Dermis blood vessel endothelial cell (primary cell): Measurements from ENCODE around the gene TRIM41. TPM values are rescaled to one million over a fixed set of nuclear protein-coding genes. Genes with fewer than 3 reads are reported as not detected.

Experiments used
- DNase-seq: peaks from one replicate; pipeline ENCODE4 v3.0.0; 2010
- total RNA-seq: library from RNA; depleted of rRNA; stranded (reverse); fragments of >200 nt; gene quantifications from 2 replicates; pipeline ENCODE4 v1.2.3, GENCODE V29; 2014

TRIM41 gene
- total RNA-seq, 1 donor from 2014 or later = 9.2 TPM

DNA sequence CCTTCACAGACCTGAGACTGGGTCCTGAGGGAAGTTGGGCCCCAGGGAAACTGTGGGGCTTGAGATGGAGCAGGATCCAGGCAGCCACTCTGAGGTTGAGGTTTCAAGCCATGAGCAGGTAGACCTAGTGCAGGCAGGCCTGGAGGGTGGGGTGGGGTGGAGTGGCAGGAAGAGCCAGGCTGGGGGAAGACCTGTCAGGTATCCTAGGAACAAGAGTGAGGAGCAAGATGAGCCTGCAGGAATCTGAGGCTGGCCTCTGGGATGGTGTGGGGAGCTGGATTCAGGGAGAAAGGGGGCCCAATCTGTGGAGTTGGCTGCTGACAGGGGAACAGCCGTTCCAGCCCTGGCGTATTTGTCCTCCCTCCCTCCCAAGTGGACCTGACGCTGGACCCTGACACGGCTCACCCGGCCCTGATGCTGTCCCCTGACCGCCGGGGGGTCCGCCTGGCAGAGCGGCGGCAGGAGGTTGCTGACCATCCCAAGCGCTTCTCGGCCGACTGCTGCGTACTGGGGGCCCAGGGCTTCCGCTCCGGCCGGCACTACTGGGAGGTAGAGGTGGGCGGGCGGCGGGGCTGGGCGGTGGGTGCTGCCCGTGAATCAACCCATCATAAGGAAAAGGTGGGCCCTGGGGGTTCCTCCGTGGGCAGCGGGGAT is 10.8 kb downstream of the TRIM41 start:
- DNase-seq = no peak

DNA sequence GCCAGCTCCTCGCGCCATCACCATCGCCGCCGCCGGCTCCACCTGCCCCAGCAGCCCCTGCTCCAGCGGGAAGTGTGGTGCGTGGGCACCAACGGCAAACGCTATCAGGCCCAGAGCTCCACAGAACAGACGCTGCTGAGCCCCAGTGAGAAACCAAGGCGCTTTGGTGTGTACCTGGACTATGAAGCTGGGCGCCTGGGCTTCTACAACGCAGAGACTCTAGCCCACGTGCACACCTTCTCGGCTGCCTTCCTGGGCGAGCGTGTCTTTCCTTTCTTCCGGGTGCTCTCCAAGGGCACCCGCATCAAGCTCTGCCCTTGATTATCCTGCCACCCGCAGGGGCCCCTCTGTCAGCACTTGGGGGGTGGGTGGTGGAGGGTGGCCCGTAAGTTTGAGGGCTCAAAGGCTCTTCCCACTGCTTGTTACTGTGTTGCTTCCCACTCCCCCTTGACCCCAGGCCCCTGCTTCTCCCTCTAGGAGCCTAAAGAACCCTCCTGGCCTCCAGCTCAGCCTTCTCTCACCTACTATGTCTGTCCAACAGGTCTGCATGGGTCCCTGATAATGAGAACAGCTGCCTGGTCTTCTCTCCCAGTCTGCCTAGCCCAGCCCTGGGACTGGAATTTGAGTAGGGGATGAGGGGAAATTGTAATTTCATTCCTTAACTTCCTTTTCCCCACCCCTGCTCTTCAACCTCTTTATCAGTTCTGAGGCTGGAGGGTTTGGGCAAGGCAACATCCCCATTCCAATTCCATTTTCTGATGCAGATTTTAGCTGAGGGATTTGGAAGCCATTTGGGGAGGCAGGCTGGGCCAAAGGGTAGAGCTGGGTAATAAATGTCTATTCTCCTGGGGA is 11.6 kb downstream of the TRIM41 start:
- no peak for DNase-seq

GRCh38 chr5:181235323-181235688 is 12.2 kb downstream of the TRIM41 start:
- no peak for DNase-seq

DNA sequence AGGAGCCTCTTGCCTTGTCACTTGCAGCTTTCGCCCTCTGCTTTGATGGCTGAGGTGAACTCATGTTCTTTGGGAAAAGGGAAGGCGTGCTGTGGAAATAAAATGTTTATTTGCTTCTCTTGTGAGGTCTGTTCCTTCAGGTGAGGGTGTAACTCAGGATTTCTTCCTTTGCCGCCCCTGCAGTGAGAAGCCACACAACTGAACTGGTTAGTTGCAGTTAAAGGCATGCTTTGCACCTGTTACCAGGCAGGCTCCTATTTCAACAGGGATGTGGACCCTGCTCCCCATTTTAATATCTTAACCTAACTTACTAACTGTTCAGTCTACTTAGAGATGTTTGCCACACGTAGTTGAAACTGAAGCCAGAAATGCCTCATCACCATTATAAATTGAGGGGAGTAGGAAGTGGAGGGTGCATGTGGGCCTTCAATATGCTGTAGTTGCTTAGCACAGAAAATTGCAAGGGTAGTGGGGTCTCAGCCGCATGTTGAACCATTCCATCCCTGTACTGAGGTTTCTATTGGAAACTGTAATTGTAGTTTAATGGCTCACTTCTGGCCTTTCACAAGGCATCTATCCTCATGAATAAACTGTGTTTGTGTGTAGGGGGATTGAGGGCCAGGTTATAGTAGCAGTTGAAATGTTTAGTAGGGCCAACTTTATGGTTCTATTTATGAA is 12.7 kb downstream of the TRIM41 start:
- DNase-seq = no peak

GRCh38 chr5:181236471-181236870 is 13.4 kb downstream of the TRIM41 start:
- DNase-seq = no peak

DNA sequence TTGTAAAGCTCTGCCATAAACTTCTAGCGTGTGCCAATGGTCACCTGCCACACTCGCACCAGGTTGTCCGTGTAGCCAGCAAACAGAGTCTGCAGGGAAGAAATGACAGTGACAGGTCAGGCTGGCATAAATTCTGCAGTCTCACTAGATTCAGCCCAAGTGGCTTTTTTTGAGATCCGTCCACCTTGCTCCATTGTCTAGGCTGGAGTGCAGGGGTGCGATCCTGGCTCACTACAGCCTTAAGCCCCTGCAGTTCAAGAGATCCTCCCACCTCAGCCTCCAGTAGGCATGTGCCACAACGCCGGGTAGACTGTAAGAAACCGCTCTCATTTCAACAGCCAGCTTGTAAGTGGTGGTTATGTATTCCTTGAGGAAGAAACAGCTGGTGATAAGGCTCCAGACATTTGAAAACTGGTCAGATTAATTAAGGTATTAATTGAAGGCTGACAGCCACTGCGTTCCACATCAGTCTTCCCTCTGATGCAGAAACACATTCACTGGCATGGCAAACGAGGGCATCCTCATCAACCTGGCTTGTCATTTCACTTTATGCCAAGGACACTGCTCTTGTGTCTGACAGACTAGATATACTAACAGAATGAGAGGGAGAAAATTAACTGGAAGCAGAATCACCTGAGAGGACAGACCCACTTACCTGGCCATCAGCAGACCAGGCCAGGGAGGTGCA is 14.0 kb downstream of the TRIM41 start:
- DNase-seq = no peak

DNA sequence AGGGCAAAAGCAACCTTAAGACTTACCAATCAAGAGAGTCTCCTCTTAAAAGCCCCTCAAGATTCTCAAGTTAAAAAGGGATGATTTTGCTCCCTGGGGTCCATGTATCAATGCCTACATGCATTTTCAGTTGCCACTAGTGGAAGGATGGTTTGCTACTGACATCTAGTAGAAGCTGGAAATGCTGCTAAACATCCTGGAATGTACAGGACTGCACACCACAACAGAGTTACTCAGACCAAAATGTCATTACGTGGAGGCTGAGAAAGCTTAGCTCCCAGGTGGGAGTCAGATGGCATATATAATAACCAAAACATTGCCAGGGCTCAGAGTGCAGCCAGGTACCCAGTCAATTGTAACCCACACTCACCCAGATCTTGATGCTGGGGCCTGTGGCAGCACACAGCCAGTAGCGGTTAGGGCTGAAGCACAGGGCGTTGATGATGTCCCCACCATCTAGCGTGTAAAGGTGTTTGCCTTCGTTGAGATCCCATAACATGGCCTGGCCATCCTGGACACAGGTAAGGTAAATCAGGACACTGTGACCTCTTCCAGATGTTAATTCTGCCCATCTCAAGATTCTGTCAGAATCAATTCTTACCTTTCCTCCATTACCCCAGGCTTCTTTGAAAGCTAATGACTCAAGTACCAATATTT is 14.8 kb downstream of the TRIM41 start:
- no peak for DNase-seq

GRCh38 chr5:181239062-181239663 is 16.1 kb downstream of the TRIM41 start:
- no peak for DNase-seq

DNA sequence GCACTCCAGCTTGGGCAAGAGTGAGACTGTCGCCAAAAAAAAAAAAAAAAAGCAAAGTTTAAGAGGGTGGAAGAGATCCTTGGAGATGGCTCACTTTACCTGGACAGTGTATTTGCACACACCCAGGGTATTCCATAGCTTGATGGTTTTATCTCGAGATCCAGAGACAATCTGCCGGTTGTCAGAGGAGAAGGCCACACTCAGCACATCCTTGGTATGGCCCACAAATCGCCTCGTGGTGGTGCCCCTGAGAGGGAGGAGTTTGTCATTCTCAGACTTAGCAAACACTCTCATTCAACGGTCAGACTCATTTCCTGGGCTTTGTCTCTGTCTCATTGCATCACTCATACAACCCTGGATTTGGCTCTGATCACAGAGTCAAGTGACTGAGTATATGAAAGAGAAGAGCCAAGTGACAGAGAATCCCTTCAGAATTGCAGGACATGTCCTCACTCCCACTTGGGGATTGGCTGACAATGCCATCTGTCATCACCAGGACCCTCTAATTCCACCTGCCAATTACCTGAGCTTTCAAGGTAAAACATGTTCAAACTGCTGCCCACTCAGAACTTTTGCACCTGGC is 18.4 kb downstream of the TRIM41 start:
- peak; percentile 88 for DNase-seq

DNA sequence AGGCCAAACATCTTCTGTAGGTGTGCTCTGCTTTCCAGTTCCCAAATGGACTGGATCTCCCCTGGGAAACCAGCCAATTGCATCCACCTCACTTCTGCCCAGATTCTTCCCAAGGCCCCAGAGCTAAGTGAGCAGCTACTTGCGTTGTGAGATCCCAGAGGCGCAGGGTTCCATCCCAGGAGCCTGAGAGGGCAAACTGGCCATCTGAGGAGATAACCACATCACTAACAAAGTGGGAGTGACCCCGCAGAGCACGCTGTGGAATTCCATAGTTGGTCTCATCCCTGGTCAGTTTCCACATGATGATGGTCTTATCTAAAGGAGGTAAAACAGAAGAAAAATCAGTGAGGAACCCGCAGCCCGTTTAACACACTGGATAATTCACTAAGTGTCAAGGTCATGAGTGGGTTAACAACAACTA is 19.0 kb downstream of the TRIM41 start:
- no peak for DNase-seq

GRCh38 chr5:181243018-181243563 is 20.0 kb downstream of the TRIM41 start:
- peak; percentile 47 for DNase-seq

DNA sequence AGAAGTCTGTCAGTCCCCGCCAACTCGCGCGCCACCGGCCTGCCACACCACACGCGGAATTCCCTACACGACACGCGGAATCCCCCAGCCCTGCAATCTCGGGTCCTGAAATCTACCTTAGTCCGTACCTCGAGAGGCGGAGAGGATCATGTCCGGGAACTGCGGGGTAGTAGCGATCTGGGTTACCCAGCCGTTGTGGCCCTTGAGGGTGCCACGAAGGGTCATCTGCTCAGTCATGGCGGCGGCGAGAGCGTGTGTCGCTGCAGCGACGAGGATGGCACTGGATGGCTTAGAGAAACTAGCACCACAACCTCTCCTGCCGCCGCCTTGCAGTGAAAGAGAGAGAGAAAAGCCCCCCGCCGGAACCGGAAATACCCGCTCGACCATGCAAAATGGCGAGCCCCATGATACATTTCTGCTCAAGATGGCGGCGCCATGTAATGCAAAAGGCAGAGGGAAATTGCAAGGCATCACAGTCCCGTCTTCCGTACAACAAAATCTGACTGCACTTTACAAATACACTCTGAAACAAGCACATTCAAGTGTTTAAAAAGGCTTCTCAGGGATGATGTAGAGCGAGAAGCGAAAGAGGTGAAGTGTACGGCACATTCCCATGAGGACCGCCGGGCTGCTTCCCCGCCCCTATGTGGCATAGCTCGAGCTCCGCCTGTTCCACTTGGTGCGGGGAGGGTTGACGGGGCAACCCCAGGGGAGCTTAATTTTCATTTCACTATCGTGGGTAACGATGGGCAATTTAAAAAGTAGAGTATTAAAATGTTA is 20.7 kb downstream of the TRIM41 start, which contains the start of gene RACK1:
TSS of gene RACK1 (minus strand) at position 343 of the 780 bp plus-strand sequence. CDS start at position 237, 106 bp downstream.
- DNase-seq = peak; percentile 92

GRCh38 chr5:181245427-181246275 is 22.6 kb downstream of the TRIM41 start:
- DNase-seq = no peak

GRCh38 chr5:181246276-181247049 is 23.4 kb downstream of the TRIM41 start:
- DNase-seq = peak; percentile 83

GRCh38 chr5:181248277-181248676 is 25.2 kb downstream of the TRIM41 start:
- DNase-seq = no peak

GRCh38 chr5:181255276-181255675 is 32.2 kb downstream of the TRIM41 start:
- no peak for DNase-seq

GRCh38 chr5:181255836-181256578 is 32.9 kb downstream of the TRIM41 start:
- no peak for DNase-seq

DNA sequence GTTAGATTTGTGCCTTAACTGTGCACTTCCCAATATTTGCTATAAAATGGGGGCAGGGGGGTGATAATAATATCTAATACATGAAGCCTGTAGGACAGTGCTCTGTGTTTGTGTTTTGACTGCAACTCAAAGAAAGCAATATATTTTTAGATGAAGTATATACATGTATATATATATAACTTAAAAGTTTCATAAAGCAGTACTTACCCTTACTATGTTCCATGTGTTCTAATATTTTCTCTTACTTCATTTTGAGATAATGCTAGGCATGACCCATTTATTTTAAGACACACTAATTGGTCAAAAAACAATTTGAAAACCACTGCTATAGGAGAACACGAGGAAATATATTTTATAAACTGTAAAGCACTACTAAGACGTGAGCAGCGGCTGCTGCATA is 35.5 kb downstream of the TRIM41 start:
- DNase-seq = no peak
